WTC11 (cell line): ENCODE measurements around the gene MCUR1. TPM values are rescaled to one million over a fixed set of nuclear protein-coding genes. Genes with fewer than 3 reads are reported as not detected.
"Not testable (repeated sequence)": the region's sequence is repeated elsewhere in the genome, so short reads cannot be mapped to it uniquely, and the experiment has no call there.

ENCODE experiments used
- ATAC-seq: fragments of 200-7000 bp; cut with Tn5 transposase; 2 replicates; pipeline ENCODE4 v1.10.0; 2021; ENCODE audit warnings: mild to moderate bottlenecking, moderate library complexity
- CTCF ChIA-PET: fragments of 300-600 bp; sonication (Branson Sonifier 250); formaldehyde crosslinking; loops from one replicate; lab custom pipeline; 2021; ENCODE audit warnings: antibody characterized with exemption; lab: Charles Lee
- POLR2A ChIA-PET: fragments of 350-600 bp; sonication (Branson Sonifier 250); formaldehyde crosslinking; loops from one replicate; lab custom pipeline; 2021; ENCODE audit warnings: antibody characterized with exemption; lab: Charles Lee
- DNase-seq: peaks from one replicate; pipeline ENCODE4 v3.0.0; 2021; ENCODE audit warnings: low spot score
- H3K27ac Mint-ChIP-seq: 2 replicates; pipeline ENCODE4 v1.8.0; 2021; ENCODE audit warnings: mixed read lengths
- H3K27me3 Mint-ChIP-seq: 2 replicates; pipeline ENCODE4 v1.8.0; 2021; ENCODE audit warnings: low read depth, mild to moderate bottlenecking, moderate library complexity, mixed read lengths
- H3K36me3 Mint-ChIP-seq: 2 replicates; pipeline ENCODE4 v1.8.0; 2021; ENCODE audit warnings: mixed read lengths
- H3K4me1 Mint-ChIP-seq: 2 replicates; pipeline ENCODE4 v1.8.0; 2022; ENCODE audit warnings: mixed read lengths
- H3K4me3 Mint-ChIP-seq: 2 replicates; pipeline ENCODE4 v1.8.0; 2021; ENCODE audit warnings: mild to moderate bottlenecking, moderate library complexity, mixed read lengths
- H3K9me3 Mint-ChIP-seq: 2 replicates; pipeline ENCODE4 v1.8.0; 2021; ENCODE audit warnings: mixed read lengths
- EMX1 ChIP-seq: fragments of 250-450 bp; sonication (Bioruptor Pico); IDR thresholded peaks from 2 replicates; pipeline ENCODE4 v1.8.0; 2021; ENCODE audit warnings: mild to moderate bottlenecking
- HMGA2 ChIP-seq: fragments of 250-450 bp; sonication (Bioruptor Pico); IDR thresholded peaks from 2 replicates; pipeline ENCODE4 v1.4.0; 2021; ENCODE audit warnings: mild to moderate bottlenecking, moderate library complexity
- KAT7 ChIP-seq: sonication (generic); formaldehyde crosslinking; IDR thresholded peaks from 2 replicates; pipeline ENCODE4 v1.8.1; 2023; ENCODE audit warnings: missing genetic modification reagents, mild to moderate bottlenecking, borderline replicate concordance
- USF1 ChIP-seq: sonication (generic); formaldehyde crosslinking; IDR thresholded peaks from 2 replicates; pipeline ENCODE4 v1.8.0; 2022; ENCODE audit warnings: mild to moderate bottlenecking, missing genetic modification reagents
- ZNF219 ChIP-seq: sonication (generic); formaldehyde crosslinking; IDR thresholded peaks from 2 replicates; pipeline ENCODE4 v1.8.0; 2023; ENCODE audit warnings: missing genetic modification reagents, mild to moderate bottlenecking, borderline replicate concordance
- total RNA-seq: library from RNA; stranded (reverse); gene quantifications from 3 replicates; pipeline ENCODE4 v1.2.3, GENCODE V29; 2021
- TF ChIP-seq, protein P1 (sequence below): sonication (generic); formaldehyde crosslinking; IDR thresholded peaks from 2 replicates; pipeline ENCODE4 v1.8.0; 2023; ENCODE audit warnings: missing genetic modification reagents, mild to moderate bottlenecking, borderline replicate concordance
- TF ChIP-seq, protein P2 (sequence below): fragments of 250-450 bp; sonication (Bioruptor Pico); IDR thresholded peaks from 2 replicates; pipeline ENCODE4 v1.8.0; 2021; ENCODE audit warnings: mild to moderate bottlenecking
- TF ChIP-seq, protein P3 (sequence below): sonication (generic); formaldehyde crosslinking; IDR thresholded peaks from 2 replicates; pipeline ENCODE4 v1.8.1; 2022; ENCODE audit warnings: low read depth, mild to moderate bottlenecking, moderate library complexity, missing genetic modification reagents, borderline replicate concordance
- TF ChIP-seq, protein P4 (sequence below): sonication (generic); formaldehyde crosslinking; IDR thresholded peaks from 2 replicates; pipeline ENCODE4 v1.8.1; 2022; ENCODE audit warnings: low read depth, missing genetic modification reagents, borderline replicate concordance
- TF ChIP-seq, protein P5 (sequence below): sonication (generic); formaldehyde crosslinking; IDR thresholded peaks from 2 replicates; pipeline ENCODE4 v1.8.1; 2023; ENCODE audit warnings: mild to moderate bottlenecking, missing genetic modification reagents, borderline replicate concordance
- TF ChIP-seq, protein P6 (sequence below): fragments of 250-450 bp; sonication (Bioruptor Pico); IDR thresholded peaks from 2 replicates; pipeline ENCODE4 v1.9.0; 2021; ENCODE audit warnings: mild to moderate bottlenecking

The MCUR1 gene
- total RNA-seq, 1 experiment from 2014 or later: 28.1 TPM

- Mint-ChIP-seq H3K36me3 (no peaks in the 10 kb centered on the region), H3K9me3 (peaks cover 8% of the 10 kb centered on the region; the same call in 1 of the 2 replicates), H3K4me1 (no peaks in the 10 kb centered on the region), H3K4me3 (no peak overlapping the region), H3K27ac (no peak overlapping the region), H3K27me3 (no peaks in the 10 kb centered on the region)
- ATAC-seq (no peak), DNase-seq (no peak)
- TF ChIP-seq, protein P1, sequence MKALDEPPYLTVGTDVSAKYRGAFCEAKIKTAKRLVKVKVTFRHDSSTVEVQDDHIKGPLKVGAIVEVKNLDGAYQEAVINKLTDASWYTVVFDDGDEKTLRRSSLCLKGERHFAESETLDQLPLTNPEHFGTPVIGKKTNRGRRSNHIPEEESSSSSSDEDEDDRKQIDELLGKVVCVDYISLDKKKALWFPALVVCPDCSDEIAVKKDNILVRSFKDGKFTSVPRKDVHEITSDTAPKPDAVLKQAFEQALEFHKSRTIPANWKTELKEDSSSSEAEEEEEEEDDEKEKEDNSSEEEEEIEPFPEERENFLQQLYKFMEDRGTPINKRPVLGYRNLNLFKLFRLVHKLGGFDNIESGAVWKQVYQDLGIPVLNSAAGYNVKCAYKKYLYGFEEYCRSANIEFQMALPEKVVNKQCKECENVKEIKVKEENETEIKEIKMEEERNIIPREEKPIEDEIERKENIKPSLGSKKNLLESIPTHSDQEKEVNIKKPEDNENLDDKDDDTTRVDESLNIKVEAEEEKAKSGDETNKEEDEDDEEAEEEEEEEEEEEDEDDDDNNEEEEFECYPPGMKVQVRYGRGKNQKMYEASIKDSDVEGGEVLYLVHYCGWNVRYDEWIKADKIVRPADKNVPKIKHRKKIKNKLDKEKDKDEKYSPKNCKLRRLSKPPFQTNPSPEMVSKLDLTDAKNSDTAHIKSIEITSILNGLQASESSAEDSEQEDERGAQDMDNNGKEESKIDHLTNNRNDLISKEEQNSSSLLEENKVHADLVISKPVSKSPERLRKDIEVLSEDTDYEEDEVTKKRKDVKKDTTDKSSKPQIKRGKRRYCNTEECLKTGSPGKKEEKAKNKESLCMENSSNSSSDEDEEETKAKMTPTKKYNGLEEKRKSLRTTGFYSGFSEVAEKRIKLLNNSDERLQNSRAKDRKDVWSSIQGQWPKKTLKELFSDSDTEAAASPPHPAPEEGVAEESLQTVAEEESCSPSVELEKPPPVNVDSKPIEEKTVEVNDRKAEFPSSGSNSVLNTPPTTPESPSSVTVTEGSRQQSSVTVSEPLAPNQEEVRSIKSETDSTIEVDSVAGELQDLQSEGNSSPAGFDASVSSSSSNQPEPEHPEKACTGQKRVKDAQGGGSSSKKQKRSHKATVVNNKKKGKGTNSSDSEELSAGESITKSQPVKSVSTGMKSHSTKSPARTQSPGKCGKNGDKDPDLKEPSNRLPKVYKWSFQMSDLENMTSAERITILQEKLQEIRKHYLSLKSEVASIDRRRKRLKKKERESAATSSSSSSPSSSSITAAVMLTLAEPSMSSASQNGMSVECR (CRISPR knock-in tag): no peak
- TF ChIP-seq ZNF219 (CRISPR knock-in tag) (no peak), HMGA2 (CRISPR knock-in tag) (no peak), KAT7 (CRISPR knock-in tag) (no peak), USF1 (no peak), EMX1 (CRISPR knock-in tag) (no peak)
- TF ChIP-seq, protein P2, sequence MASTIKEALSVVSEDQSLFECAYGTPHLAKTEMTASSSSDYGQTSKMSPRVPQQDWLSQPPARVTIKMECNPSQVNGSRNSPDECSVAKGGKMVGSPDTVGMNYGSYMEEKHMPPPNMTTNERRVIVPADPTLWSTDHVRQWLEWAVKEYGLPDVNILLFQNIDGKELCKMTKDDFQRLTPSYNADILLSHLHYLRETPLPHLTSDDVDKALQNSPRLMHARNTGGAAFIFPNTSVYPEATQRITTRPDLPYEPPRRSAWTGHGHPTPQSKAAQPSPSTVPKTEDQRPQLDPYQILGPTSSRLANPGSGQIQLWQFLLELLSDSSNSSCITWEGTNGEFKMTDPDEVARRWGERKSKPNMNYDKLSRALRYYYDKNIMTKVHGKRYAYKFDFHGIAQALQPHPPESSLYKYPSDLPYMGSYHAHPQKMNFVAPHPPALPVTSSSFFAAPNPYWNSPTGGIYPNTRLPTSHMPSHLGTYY (CRISPR knock-in tag): no peak
- TF ChIP-seq, protein P3, sequence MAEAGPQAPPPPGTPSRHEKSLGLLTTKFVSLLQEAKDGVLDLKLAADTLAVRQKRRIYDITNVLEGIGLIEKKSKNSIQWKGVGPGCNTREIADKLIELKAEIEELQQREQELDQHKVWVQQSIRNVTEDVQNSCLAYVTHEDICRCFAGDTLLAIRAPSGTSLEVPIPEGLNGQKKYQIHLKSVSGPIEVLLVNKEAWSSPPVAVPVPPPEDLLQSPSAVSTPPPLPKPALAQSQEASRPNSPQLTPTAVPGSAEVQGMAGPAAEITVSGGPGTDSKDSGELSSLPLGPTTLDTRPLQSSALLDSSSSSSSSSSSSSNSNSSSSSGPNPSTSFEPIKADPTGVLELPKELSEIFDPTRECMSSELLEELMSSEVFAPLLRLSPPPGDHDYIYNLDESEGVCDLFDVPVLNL (CRISPR knock-in tag): no peak
- TF ChIP-seq, protein P4, sequence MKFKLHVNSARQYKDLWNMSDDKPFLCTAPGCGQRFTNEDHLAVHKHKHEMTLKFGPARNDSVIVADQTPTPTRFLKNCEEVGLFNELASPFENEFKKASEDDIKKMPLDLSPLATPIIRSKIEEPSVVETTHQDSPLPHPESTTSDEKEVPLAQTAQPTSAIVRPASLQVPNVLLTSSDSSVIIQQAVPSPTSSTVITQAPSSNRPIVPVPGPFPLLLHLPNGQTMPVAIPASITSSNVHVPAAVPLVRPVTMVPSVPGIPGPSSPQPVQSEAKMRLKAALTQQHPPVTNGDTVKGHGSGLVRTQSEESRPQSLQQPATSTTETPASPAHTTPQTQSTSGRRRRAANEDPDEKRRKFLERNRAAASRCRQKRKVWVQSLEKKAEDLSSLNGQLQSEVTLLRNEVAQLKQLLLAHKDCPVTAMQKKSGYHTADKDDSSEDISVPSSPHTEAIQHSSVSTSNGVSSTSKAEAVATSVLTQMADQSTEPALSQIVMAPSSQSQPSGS (CRISPR knock-in tag): no peak
- TF ChIP-seq, protein P5, sequence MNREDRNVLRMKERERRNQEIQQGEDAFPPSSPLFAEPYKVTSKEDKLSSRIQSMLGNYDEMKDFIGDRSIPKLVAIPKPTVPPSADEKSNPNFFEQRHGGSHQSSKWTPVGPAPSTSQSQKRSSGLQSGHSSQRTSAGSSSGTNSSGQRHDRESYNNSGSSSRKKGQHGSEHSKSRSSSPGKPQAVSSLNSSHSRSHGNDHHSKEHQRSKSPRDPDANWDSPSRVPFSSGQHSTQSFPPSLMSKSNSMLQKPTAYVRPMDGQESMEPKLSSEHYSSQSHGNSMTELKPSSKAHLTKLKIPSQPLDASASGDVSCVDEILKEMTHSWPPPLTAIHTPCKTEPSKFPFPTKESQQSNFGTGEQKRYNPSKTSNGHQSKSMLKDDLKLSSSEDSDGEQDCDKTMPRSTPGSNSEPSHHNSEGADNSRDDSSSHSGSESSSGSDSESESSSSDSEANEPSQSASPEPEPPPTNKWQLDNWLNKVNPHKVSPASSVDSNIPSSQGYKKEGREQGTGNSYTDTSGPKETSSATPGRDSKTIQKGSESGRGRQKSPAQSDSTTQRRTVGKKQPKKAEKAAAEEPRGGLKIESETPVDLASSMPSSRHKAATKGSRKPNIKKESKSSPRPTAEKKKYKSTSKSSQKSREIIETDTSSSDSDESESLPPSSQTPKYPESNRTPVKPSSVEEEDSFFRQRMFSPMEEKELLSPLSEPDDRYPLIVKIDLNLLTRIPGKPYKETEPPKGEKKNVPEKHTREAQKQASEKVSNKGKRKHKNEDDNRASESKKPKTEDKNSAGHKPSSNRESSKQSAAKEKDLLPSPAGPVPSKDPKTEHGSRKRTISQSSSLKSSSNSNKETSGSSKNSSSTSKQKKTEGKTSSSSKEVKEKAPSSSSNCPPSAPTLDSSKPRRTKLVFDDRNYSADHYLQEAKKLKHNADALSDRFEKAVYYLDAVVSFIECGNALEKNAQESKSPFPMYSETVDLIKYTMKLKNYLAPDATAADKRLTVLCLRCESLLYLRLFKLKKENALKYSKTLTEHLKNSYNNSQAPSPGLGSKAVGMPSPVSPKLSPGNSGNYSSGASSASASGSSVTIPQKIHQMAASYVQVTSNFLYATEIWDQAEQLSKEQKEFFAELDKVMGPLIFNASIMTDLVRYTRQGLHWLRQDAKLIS (CRISPR knock-in tag): no peak
- TF ChIP-seq, protein P6, sequence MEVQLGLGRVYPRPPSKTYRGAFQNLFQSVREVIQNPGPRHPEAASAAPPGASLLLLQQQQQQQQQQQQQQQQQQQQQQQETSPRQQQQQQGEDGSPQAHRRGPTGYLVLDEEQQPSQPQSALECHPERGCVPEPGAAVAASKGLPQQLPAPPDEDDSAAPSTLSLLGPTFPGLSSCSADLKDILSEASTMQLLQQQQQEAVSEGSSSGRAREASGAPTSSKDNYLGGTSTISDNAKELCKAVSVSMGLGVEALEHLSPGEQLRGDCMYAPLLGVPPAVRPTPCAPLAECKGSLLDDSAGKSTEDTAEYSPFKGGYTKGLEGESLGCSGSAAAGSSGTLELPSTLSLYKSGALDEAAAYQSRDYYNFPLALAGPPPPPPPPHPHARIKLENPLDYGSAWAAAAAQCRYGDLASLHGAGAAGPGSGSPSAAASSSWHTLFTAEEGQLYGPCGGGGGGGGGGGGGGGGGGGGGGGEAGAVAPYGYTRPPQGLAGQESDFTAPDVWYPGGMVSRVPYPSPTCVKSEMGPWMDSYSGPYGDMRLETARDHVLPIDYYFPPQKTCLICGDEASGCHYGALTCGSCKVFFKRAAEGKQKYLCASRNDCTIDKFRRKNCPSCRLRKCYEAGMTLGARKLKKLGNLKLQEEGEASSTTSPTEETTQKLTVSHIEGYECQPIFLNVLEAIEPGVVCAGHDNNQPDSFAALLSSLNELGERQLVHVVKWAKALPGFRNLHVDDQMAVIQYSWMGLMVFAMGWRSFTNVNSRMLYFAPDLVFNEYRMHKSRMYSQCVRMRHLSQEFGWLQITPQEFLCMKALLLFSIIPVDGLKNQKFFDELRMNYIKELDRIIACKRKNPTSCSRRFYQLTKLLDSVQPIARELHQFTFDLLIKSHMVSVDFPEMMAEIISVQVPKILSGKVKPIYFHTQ: no peak
- ChIA-PET CTCF (no interaction called here), POLR2A (interaction anchor here (0.7 kb wide), 1 partner anchor 152 kb away, joined by 3 read pairs; no protein-coding TSS in a partner anchor)
Measured at GRCh38 chr6:13776602-13777001, 37.8 kb downstream of the MCUR1 start.

GRCh38 chr6:13775466-13775865, 38.9 kb downstream of the MCUR1 start:
- H3K4me3 Mint-ChIP-seq, H3K4me1 Mint-ChIP-seq, H3K36me3 Mint-ChIP-seq, H3K27me3 Mint-ChIP-seq, DNase-seq, H3K27ac Mint-ChIP-seq, ATAC-seq, H3K9me3 Mint-ChIP-seq, POLR2A ChIA-PET: not testable (repeated sequence)
- CTCF ChIA-PET: interaction anchor here (0.7 kb wide), 3 partner anchors 12 to 265 kb away, joined by 3 to 4 read pairs (median 3); no protein-coding TSS in a partner anchor

DNA sequence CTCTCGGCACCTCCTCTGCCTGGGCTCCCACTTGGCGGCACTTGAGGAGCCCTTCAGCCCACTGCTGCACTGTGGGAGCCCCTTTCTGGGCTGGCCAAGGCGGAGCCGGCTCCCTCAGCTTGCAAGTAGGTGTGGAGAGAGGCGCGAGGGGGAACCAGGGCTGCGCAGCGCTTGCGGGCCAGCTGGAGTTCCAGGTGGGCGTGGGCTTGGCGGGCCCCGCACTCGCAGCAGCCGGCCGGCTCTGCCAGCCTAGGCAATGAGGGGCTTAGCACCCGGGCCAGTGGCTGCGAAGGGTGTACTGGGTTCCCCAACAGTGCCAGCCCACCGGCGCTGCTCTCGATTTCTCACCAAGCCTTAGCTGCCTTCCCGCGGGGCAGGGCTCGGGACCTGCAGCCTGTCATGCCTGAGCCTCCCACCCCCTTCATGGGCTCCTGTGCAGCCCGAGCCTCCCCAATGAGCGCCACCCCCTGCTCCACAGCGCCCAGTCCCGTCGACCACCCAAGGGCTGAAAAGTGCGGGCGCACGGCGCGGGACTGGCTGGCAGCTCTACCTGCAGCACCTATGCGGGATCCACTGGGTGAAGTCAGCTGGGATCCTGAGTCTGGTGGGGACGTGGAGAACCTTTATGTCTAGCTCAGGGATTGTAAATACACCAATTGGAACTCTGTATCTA, 41.9 kb downstream of the MCUR1 start:
- ATAC-seq, POLR2A ChIA-PET, H3K4me1 Mint-ChIP-seq, DNase-seq, CTCF ChIA-PET, H3K27me3 Mint-ChIP-seq, H3K9me3 Mint-ChIP-seq, H3K27ac Mint-ChIP-seq, H3K36me3 Mint-ChIP-seq, H3K4me3 Mint-ChIP-seq: not testable (repeated sequence)
